AG08396 (cell line): Measurements from ENCODE around the gene PCDHGB2.
"Not testable (repeated sequence)": the region's sequence is repeated elsewhere in the genome, so short reads cannot be mapped to it uniquely, and the experiment has no call there.

Experiments used
- DNase-seq: peaks from one replicate; pipeline ENCODE4 v3.0.0; 2012; ENCODE audit warnings: low spot score, mixed read lengths

PCDHGB2 gene

DNA sequence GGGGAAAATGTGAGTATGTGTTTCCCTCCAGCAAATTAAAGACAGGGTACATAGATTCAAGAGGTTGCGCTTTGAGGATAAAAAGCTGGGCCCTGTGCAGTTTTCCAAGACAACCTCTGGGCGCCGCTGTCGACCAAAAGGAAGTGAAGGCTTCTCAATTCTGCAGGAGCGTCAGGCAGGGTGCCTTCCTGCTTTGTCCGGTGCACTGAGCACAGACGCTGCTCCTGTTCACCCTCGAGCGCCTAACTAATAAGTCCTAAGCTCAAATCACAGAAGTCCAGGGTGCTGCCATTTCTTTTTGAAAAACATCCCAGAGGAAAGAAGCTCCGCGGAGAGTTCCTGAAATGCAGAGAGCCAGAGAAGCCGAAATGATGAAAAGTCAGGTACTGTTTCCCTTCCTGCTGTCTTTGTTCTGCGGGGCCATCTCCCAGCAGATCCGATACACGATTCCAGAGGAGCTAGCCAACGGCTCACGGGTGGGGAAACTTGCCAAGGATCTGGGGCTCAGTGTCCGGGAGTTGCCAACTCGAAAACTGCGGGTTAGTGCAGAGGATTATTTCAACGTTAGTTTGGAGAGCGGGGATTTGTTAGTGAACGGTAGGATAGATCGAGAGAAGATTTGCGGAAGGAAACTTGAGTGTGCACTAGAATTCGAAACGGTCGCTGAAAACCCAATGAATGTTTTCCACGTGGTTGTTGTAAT lies 9.7 kb upstream of the PCDHGB2 start, which contains the start of gene PCDHGB1:
Gene PCDHGB1, plus strand, starts transcription at position 183 of the 703 bp plus-strand sequence. Its CDS starts 162 bp downstream, at position 345.
- peak; percentile 84 for DNase-seq

DNA sequence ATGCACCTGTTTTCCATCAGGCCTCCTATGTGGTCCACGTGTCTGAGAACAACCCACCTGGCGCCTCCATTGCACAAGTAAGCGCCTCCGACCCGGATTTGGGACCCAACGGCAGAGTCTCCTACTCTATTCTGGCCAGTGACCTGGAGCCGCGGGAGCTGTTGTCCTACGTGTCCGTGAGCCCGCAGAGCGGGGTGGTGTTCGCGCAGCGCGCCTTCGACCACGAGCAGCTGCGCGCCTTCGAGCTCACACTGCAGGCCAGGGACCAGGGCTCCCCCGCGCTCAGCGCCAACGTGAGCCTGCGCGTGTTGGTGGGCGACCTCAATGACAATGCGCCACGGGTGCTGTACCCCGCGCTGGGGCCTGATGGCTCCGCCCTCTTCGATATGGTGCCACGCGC lies 8.2 kb upstream of the PCDHGB2 start:
- no peak for DNase-seq

DNA sequence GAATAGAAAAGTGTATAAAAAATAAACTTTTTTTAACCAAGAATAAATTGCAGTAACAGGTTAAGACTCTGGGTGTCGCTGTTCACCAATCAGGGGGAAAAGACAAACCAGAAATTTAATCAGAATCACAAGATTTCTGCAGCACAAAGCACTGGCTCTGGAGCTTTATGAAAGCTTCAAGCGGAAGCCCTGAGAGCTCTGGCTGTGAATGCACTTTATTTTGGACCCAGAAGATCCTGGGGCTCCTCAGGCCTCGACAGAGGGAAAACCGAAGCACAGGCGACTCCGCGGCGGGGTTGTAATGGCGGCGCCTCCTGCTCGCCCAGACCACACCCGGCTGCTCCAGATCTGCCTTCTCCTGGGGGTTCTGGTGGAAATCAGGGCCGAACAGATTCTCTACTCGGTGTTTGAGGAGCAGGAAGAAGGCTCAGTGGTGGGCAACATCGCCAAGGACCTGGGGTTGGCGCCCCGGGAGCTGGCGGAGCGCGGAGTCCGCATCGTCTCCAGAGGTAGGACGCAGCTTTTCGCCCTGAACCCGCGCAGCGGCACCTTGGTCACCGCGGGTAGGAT lies 4.8 kb upstream of the PCDHGB2 start, which contains the start of gene PCDHGA4:
Gene PCDHGA4, plus strand, starts transcription at position 122 of the 570 bp plus-strand sequence. Its CDS starts 87 bp downstream, at position 209.
- DNase-seq = no peak

DNA sequence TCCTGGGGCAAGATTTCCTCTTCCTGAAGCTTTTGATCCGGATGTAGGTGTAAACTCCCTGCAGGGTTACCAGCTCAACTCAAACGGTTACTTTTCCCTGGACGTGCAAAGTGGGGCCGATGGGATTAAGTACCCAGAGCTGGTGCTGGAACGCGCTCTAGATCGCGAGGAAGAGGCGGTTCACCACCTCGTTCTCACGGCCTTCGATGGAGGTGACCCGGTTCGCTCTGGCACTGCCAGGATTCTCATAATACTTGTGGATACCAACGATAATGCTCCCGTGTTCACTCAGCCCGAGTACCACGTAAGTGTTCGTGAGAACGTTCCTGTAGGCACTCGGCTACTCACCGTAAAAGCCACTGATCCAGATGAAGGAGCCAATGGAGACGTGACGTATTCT lies 4.2 kb upstream of the PCDHGB2 start:
- no peak for DNase-seq

DNA sequence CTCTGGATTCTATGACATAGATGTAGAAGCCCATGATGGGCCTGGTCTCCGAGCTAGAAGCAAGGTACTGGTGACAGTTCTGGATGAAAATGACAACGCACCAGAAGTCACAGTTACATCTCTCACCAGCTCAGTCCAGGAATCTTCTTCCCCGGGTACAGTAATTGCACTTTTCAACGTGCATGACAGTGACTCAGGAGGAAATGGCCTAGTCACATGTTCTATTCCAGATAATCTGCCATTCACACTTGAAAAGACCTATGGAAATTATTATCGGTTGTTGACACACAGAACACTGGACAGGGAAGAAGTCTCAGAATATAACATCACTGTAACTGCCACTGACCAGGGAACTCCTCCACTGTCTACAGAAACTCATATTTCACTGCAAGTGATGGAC lies 3.7 kb upstream of the PCDHGB2 start:
- DNase-seq = no peak

DNA sequence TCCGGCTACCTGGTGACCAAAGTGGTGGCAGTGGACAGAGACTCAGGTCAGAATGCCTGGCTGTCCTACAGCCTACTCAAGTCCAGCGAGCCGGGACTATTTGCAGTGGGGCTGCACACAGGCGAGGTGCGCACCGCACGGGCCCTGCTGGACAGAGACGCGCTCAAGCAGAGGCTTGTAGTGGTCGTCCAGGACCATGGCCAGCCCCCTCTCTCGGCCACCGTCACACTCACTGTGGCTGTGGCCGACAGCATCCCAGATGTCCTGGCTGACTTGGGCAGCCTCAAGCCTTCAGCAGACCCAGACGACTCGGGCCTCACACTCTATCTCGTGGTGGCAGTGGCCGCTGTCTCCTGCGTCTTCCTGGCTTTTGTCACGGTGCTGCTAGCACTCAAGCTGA lies 2.8 kb upstream of the PCDHGB2 start:
- no peak for DNase-seq

DNA sequence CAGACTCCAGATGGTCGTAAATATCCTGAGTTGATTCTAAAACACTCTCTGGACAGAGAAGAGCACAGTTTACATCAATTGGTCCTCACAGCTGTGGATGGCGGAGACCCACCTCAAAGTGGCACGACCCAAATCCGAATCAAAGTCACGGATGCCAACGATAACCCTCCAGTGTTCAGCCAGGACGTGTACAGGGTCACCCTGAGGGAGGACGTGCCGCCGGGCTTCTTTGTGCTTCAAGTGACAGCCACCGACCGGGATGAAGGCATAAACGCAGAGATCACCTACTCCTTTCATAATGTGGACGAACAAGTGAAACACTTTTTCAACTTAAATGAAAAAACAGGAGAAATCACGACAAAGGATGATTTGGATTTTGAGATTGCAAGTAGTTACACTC lies 891 bp downstream of the PCDHGB2 start:
- no peak for DNase-seq

DNA sequence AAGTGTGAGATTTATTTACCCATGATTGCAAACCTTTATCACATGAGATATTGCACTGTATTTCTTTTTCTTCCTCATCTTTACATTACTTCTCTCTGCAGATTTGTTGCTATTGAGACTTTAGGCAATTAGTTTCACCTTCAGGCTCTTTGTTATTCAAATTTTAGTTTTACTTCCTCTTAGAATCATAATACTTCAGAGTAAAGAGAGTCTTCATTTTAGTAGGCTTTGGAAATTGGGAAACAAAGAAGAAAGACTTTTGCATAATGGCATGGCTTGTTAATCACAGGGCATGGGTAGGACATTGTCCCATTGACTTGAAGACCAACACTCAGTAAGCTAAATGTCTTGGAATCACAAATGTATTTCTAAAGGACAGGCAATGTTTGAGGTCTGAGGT lies 2.9 kb downstream of the PCDHGB2 start:
- DNase-seq = no peak

DNA sequence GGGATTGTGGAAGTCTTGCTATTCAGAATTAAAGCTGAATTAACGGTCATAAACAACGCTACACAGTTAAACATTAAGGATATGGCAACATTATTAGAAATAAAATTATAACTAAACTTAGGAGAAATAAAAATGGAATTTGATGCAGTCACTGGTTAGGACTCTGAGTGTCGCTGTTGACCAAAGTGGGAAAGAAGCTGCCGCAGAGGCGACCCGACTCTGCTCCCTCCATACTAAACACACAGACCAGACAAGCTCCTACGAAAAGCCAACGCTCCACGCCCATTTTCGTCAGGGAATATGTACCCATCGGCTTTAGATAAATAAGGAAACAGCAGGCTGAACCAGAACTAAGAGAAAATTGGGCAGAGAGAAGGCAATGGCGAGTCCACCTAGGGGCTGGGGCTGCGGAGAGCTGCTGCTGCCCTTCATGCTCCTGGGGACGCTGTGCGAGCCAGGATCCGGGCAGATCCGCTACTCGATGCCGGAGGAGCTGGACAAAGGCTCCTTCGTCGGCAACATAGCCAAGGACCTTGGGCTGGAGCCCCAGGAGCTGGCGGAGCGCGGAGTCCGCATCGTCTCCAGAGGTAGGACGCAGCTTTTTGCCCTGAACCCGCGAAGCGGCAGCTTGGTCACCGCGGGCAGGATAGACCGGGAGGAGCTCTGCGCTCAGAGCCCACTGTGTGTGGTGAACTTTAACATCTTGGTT lies 4.3 kb downstream of the PCDHGB2 start, which contains the start of gene PCDHGA5:
Gene PCDHGA5, plus strand, starts transcription at position 211 of the 709 bp plus-strand sequence. Its CDS starts 169 bp downstream, at position 380.
- DNase-seq = peak; percentile 44

DNA sequence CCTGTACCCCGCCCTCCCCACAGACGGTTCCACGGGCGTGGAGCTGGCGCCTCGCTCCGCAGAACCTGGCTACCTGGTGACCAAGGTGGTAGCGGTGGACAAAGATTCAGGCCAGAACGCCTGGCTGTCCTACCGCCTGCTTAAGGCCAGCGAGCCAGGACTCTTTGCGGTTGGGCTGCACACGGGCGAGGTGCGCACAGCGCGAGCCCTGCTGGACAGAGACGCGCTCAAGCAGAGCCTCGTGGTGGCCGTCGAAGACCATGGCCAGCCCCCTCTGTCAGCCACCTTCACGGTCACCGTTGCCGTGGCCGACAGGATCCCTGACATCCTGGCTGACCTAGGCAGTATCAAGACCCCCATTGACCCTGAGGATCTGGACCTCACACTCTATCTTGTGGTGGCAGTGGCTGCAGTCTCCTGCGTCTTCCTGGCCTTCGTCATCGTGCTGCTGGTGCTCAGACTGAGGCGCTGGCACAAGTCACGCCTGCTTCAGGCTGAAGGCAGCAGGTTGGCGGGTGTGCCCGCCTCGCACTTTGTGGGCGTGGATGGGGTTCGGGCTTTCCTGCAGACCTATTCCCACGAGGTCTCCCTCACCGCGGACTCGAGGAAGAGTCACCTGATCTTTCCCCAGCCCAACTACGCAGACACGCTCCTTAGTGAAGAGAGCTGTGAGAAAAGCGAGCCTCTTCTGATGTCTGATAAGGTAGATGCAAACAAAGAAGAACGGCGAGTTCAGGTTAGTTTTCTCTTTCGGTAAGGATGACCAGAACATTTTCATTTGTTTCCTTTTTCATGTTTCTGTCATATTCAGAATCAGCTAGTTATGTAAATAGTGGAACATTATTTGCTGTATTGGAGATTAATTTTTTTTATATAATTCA lies 6.5 kb downstream of the PCDHGB2 start:
- no peak for DNase-seq

DNA sequence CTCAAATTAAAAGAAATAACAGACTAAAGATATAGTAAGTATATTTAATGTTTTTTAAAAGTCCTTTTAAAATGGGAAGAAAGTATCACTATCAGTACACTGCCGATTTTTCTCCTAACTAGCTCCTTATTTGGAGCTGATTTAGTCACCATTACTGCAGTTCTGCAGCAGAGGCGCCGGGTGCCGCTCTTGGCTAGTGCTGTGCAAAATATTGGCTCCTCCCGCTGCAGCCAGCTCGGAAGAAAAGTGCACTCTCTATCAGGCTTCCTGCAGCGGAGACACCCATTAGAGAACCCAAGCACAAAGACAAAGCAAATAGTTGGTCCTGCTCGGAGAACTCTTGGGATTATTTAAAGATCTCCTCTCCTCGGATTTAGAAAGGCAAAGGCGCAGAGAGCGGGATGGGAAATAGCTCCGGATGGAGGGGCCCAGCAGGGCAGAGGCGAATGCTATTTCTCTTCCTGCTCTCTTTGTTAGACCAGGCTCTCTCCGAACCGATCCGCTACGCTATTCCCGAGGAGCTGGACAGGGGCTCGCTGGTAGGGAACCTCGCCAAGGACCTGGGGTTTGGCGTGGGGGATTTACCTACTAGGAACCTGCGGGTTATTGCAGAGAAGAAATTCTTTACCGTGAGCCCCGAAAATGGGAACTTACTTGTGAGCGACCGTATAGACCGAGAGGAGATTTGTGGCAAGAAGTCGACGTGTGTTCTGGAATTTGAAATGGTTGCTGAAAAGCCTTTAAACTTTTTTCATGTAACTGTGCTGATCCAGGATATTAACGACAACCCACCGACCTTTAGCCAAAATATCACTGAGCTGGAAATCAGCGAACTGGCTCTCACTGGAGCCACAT lies 10.4 kb downstream of the PCDHGB2 start, which contains the start of gene PCDHGB3:
Gene PCDHGB3, plus strand, starts transcription at position 249 of the 855 bp plus-strand sequence. Its CDS starts 153 bp downstream, at position 402.
- peak; percentile 80 for DNase-seq

DNA sequence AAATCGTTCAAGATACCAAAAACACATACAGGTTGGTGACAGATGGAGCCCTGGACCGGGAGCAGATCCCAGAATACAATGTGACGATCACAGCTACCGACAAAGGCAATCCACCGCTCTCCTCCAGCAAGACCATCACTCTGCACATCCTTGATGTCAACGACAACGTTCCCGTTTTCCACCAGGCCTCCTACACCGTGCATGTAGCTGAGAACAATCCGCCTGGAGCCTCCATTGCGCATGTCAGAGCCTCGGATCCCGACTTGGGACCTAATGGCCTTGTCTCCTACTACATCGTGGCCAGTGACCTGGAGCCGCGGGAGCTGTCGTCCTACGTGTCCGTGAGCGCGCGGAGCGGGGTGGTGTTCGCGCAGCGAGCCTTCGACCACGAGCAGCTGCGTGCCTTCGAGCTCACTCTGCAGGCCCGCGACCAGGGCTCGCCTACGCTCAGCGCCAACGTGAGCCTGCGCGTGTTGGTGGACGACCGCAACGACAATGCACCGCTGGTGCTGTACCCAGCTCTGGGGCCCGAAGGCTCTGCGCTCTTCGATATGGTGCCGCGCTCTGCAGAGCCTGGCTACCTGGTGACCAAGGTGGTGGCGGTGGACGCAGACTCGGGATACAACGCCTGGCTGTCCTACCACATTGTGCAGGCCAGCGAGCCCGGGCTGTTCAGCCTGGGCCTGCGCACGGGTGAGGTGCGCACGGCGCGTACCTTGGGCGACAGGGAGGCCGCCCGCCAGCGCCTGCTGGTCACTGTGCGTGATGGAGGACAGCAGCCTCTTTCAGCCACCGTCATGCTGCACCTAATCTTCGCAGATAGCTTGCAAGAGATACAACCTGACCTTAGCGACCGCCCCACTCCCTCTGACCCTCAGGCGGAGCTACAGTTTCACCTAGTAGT lies 12.0 kb downstream of the PCDHGB2 start:
- DNase-seq = no peak

DNA sequence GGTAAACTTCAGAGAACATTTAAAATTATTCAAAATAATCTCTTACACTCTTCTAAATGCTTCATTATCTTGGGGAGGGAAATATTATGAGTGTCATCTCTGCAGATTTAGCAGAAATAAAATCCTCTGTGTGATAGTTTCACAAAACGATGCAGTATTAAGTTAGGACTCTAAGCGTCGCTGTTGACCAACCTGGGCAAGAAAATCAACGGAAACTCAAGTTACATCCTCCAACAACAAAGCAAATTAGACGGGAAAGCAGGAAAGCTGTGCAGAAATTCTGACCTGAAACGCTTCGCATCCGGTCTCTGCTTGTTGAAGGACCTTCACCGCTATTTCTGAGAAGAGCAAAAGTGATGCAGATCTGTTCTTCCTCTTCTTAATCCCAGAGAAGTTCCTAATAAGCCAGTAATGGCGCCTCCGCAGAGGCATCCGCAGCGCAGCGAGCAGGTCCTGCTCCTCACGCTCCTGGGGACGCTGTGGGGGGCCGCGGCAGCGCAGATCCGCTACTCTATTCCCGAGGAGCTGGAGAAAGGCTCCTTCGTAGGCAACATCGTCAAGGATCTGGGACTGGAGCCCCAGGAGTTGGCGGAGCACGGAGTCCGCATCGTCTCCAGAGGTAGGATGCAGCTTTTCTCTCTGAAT lies 14.0 kb downstream of the PCDHGB2 start, which contains the start of gene PCDHGA6:
Gene PCDHGA6, plus strand, starts transcription at position 219 of the 645 bp plus-strand sequence. Its CDS starts 193 bp downstream, at position 412.
- DNase-seq = peak; percentile 50

DNA sequence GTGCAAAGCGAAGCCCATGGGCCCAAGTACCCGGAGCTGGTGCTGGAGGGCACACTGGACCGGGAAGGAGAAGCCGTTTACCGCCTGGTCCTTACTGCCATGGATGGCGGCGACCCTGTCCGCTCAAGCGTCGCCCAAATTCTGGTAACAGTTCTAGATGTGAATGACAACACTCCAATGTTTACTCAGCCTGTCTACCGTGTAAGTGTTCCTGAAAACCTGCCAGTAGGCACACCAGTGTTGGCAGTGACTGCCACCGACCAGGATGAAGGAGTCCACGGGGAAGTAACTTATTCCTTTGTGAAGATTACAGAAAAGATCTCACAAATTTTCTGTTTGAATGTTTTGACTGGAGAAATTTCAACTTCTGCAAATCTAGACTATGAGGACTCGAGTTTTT lies 14.8 kb downstream of the PCDHGB2 start:
- DNase-seq = no peak

DNA sequence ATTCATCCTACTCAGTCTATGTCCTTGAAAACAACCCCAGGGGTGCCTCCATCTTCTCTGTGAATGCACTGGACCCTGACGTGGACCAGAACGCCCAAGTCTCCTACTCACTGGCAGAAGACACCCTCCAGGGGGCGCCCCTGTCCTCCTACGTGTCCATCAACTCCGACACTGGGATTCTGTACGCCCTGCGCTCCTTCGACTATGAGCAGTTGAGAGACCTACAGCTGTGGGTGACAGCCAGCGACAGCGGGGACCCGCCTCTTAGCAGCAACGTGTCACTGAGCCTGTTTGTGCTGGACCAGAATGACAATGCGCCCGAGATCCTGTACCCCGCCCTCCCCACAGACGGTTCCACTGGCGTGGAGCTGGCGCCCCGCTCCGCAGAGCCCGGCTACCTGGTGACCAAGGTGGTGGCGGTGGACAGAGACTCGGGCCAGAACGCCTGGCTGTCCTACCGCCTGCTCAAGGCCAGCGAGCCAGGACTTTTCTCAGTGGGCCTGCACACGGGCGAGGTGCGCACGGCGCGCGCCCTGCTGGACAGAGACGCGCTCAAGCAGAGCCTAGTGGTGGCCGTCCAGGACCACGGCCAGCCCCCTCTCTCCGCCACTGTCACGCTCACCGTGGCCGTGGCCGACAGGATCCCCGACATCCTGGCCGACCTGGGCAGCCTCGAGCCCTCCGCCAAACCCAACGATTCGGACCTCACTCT lies 15.8 kb downstream of the PCDHGB2 start:
- DNase-seq = not testable (repeated sequence)

DNA sequence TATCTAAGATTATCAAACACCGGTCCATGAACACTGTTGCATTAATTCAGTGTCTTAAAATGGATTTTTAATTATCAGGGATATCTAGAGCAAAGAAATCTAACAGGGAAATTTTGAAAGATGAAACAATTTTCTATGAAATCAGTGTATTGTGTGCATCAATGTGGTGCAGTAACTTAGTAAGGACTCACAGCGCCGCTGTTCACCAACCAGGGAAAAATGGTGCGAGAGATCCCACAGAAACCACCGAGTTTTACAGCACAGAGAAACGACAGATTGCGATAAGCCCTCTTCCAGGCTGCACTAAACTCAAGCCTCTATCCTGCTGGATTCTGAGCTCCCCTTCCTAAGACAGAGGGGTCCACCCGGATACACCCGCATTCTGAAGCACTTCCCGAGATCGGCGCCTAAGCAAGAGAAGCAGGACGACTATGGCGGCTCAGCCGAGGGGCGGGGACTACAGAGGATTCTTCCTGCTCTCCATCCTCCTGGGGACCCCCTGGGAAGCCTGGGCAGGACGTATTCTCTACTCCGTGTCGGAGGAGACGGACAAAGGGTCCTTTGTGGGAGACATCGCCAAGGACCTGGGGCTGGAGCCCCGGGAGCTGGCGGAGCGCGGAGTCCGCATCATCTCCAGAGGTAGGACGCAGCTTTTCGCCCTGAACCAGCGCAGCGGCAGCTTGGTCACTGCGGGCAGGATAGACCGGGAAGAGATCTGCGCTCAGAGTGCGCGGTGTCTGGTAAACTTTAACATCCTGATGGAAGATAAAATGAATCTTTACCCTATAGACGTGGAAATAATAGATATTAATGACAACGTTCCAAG lies 22.9 kb downstream of the PCDHGB2 start, which contains the start of gene PCDHGA7:
Gene PCDHGA7, plus strand, starts transcription at position 274 of the 826 bp plus-strand sequence. Its CDS starts 158 bp downstream, at position 432.
- DNase-seq = peak; percentile 55

DNA sequence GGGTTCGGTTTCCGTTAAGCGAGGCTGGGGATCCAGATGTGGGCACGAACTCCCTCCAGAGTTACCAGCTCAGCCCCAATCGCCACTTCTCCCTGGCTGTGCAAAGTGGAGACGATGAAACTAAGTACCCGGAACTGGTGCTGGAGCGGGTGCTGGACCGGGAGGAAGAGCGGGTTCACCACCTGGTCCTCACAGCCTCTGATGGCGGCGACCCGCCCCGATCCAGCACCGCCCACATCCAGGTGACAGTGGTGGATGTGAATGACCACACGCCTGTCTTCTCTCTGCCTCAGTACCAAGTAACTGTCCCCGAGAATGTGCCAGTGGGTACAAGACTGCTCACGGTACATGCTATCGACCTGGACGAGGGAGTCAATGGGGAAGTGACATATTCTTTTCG lies 23.6 kb downstream of the PCDHGB2 start:
- DNase-seq = no peak
